NB4 (cell line): ENCODE results near the gene CD82.
"Not testable (repeated sequence)": the region's sequence is repeated elsewhere in the genome, so short reads cannot be mapped to it uniquely, and the experiment has no call there.

Experiments used
- DNase-seq: peaks from one replicate; pipeline ENCODE4 v3.0.0; 2010; ENCODE audit warnings: low read depth
- H3K4me3 ChIP-seq: one replicate; pipeline ENCODE4 v1.5.1; 2011; ENCODE audit warnings: mild to moderate bottlenecking, low read depth, low read length, moderate library complexity
- CTCF ChIP-seq: IDR thresholded peaks from one replicate; pipeline ENCODE4 v1.5.1; 2012; ENCODE audit warnings: low read depth, low read length
- MYC ChIP-seq: IDR thresholded peaks from 2 replicates; pipeline ENCODE4 v1.6.1; 2011; ENCODE audit warnings: low read depth, low read length
- POLR2A ChIP-seq: IDR thresholded peaks from 2 replicates; pipeline ENCODE4 v1.6.1; 2011; ENCODE audit warnings: mild to moderate bottlenecking; ENCODE audit not compliant: insufficient read length; ENCODE audit errors: extremely low read depth
- TF ChIP-seq, protein P1 (sequence below): IDR thresholded peaks from 2 replicates; pipeline ENCODE4 v1.6.1; 2011; ENCODE audit warnings: low read depth, low read length

The CD82 gene

GRCh38 chr11:44557464-44557863 is 8.0 kb upstream of the CD82 start:
- TF ChIP-seq POLR2A (no peak), MYC (no peak), CTCF (no peak)
- TF ChIP-seq, protein P1, sequence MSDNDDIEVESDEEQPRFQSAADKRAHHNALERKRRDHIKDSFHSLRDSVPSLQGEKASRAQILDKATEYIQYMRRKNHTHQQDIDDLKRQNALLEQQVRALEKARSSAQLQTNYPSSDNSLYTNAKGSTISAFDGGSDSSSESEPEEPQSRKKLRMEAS: no peak
- no peak overlapping the region for H3K4me3 ChIP-seq
- DNase-seq: peak; percentile 48

GRCh38 chr11:44559207-44559939 is 6.1 kb upstream of the CD82 start:
- no peak overlapping the region for H3K4me3 ChIP-seq
- TF ChIP-seq CTCF (no peak), POLR2A (no peak), MYC (no peak)
- TF ChIP-seq, protein P1: no peak
- peak; percentile 82 for DNase-seq

- not testable (repeated sequence) for DNase-seq, H3K4me3 ChIP-seq
Measured at GRCh38 chr11:44559940-44560300, 5.5 kb upstream of the CD82 start.

DNA sequence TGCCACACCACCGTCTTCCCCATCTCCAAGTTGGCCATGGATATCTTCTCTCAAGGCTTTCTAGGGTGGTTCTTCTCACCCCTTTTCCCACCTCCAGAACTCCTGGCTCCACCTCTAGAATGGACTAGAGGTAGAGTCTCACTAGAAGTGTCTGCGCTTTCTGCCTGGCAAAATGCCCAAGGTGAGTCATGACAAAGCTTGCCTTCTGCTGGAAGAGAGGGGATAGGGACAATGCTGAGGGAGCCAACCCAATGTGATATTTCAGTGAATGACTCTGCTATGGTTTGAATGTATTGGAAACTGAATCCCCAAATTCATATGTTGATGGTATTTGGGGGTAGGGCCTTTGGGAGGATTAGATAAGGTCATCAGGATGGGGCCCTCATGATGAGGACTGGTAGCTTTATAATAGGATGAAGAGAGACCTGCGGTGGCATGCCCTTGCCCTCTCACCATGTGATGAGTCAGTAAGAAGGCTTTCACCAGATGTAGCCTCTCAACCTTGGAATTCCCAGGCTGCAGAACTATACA is 4.1 kb upstream of the CD82 start:
- TF ChIP-seq POLR2A (no peak), CTCF (no peak), MYC (no peak)
- TF ChIP-seq, protein P1: no peak
- no peak for DNase-seq
- H3K4me3 ChIP-seq: no peak overlapping the region

- H3K4me3 ChIP-seq: no peak overlapping the region
- no peak for DNase-seq
- TF ChIP-seq POLR2A: no peak
- TF ChIP-seq, protein P1: no peak
- TF ChIP-seq MYC: no peak
- no peak for TF ChIP-seq CTCF
Measured at GRCh38 chr11:44561964-44562734, 3.3 kb upstream of the CD82 start.

DNA sequence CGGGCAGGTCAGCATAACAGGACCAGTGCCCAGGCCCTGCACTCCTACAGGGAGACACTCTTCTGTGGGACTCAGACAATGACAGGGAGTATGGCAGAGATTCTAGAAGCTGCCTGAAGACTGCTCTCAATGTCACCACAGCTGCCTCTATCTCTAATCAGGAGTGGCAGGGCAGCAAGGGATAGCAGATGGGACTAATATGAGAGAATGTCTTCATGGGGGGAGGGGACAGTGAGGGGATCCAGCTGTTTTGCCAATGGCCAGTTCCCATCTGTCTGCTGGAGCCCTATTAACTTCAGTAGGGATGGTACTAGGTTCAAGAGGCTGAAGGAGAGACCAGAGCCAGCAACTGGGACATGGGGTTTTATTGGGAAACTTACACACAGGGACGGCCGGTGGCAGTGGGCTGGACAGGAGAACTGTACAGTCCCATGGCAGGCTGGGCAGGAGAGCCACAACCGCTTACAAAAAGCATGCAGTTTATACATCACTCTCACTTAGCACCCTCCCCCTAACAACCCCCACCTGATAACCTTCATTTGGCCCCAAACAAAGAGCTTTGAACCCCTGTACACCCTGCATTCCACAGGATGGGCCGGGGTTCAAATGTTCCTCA is 2.5 kb upstream of the CD82 start:
- H3K4me3 ChIP-seq: no peak overlapping the region
- TF ChIP-seq, protein P1: no peak
- TF ChIP-seq POLR2A: no peak
- no peak for TF ChIP-seq CTCF
- TF ChIP-seq MYC: no peak
- no peak for DNase-seq
